Measurements from ENCODE around the gene VPS50.
A peak's percentile ranks its signal among the peaks of the same experiment; 100 is the strongest.
"Not testable (repeated sequence)": the region's sequence is repeated elsewhere in the genome, so short reads cannot be mapped to it uniquely, and the experiment has no call there.

VPS50 gene

DNA sequence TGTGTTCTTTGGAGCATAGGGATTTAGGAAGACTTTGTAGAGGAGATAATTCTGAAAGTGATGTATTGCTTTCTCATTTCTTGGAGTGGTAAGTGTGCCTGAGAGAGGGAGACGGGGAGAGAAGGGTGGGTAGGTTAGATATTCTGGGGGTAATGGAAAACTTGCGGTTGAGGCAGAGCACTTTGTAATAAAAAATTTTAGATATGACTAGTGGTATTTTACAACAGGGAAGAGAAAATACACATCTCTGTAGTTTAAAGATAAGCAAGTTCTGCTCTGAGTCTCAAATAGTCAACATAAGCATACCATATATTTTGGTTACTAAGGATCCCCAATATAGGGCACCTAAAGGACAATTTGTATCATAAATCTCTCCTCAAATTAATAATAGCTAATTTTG lies 6.6 kb downstream of the VPS50 start:
- no peak for DNase-seq (ENCODE audit: low read depth in 2 of 2)

DNA sequence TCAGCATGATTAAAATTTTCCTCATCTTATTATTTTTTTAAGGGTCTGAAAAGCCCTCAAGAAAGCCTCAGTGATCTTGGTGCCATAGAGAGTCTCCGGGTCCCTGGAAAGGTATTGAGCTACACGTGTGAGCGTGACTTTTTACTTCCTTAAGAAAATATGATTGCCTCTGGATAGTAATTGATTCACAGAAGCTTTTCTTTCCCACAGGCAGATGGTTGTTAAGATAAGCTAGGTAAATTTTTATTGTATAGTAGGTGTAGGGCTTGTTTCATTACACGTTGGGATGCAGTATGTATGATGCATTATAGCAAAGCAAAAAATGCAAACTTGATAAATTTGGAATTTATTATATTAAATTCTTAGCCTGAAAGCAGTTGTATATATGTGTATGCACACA lies 7.7 kb downstream of the VPS50 start:
- no peak for DNase-seq (ENCODE audit: low read depth in 2 of 2)

DNA sequence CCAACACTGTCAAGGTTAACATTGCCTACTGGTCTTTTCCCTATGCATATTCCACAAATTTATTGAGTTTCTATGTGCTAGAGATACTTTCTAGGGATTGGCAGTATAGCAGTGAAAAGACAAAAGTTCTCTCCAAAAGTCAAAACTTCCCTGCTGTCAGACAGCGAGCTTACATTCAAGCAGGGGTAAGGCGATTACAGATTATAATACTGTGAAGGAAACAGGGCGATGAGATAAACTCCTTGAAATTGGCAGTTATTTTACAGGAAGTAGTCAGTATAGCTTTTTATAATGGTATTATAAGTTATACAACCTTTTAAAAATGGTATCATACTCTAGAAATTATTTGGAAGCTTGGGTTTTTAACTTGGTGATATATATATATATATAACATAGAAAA lies 9.9 kb downstream of the VPS50 start:
- DNase-seq (ENCODE audit: low read depth in 2 of 2), result no peak

DNA sequence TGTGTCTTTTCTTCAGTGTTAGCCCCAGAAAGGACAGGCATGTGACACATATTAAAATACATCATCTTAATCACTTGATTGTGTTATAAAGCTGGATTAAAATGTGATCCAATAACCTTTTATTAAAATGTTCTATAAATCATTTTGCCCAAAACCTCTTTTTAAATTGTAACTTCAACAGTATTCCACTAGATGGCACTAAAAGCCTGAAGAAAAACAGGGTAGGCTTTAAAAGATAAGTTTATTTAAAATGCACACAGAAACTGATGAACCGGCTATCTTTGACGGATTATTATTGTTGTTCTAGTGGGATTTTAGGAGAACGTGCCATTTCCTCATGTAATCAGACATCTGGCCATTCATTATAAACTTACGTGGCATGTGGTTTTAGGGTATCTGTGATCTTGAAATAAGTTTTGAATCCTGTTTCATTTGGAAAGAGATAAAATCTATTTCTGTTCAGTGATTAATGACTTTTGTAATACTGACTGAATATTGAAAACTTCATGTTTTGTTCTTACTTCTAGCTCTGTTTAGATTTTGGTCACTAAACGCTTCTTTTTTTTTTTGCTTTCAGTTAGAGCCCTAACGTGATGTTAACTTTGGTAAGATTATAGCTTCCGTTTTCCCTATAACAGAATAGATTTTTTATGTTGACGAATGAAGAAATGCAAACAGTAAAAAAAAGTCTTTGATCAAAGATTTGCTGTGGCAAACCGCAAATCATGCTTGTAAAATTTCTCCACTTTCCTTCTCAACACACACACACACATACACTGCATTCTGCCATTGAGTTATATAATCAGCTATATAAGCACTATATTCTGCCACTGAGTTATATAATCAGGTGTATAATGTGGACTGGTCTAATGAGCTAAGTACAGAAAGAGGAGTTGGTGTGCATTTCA lies 13.6 kb downstream of the VPS50 start:
- DNase-seq (ENCODE audit: low read depth in 2 of 2), result no peak

DNA sequence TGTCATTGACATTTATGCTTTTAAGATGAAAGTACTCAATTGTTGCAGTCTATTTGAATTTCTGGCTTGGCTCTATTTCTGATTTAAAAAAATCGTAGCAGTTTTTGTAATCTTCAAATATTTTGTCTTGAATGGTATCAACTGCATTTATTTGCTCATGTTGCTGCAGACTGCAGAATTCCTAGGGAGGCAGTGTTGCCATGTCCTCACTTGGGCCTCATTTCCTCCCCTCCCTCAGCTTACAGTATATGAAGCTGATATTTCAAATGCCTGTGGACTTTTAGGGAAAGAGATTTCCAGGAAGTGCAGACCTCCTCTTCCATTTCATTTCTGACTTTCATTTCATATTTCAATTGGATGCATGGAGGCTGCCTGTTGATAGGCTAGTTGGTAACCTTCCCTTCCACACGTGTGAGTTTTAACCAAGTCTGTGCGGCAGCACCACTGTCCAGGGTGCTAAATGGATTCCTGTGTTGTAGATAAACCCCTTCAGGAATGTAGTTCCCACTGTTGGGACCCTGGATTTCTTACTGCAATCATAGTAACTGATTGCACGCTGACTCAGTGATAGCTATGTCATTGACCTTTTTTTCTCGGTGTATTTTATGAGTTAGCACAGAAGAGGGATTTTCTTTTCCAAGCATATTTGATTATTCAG lies 17.5 kb downstream of the VPS50 start:
- DNase-seq (ENCODE audit: low read depth in 2 of 2), result no peak

DNA sequence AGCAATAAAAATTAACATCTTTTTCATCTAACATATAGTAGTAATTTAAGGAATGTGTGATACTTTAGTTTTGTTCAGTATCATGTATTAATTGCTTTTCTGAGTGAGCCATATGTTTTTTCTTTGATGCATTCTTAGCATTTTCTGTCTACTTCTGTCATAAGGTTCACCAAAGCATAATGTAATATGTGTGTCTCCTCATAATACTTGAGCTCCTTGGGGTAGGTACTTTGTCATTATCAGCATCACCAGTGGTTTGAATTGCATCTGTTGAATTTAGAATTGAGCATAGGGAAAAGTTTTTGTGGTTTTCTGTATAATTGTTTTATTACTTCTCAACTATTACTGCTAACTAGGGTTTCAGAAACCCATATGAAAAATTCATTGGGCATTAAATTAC lies 26.5 kb downstream of the VPS50 start:
- peak in 1 of 2 experiments; percentile 36 for DNase-seq (ENCODE audit: low read depth in 2 of 2)

DNA sequence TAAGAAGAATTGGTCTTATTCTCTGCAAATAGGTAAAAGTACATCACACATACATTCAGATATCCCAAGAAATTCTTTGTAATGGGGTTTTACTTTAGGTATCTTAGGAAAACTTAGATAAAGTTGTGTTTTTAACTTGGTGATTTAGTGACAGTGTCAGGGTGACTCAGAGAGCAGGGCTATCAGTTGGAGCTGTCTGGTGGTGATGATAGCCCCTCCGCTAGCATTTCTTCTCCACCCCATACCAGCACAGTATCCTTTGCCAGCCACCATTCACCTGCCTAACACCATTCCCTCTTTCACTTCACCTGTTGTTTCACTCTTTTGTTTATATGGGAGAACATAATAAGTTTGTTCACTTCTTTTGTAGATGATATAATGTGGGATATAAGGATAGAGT lies 30.4 kb downstream of the VPS50 start:
- no peak for DNase-seq (ENCODE audit: low read depth in 2 of 2)

DNA sequence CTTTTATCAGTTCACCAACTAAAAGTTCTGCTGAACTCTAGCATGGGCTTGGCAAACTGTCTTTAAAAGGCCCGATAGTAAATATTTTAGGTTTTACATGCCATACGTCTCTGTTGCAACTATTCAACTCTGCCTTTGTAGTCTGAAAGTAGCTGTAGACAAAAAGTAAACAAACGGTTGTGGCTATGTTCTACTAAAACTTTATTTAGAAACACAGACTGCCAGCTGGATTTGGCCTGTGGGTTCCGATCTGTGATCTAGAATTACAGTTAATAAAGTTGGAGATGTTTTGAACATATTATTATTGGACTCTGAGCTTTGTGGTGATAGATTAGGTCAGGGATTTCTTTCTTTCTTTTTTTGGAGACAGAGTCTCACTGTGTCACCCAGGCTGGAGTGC lies 33.1 kb downstream of the VPS50 start:
- DNase-seq (ENCODE audit: low read depth in 2 of 2), result no peak

DNA sequence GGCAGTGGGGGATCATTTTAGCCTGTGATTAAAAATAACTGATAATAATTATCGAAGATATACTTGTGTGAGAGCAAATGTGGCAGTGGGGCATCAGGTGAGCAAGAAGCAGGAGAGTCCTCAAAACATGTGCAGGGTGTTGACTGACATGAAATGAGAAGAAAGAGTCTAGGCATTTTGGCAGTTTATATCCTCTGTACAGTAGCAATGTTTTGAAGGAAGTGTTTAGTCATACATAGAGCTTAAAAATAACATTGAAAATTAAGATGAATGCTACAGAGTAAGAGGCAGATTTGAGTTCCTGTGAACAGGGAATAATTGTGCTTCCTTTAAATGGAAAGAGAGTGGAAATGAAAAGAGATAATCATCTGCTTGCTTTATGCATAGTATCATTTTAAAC lies 47.4 kb downstream of the VPS50 start:
- no peak for DNase-seq (ENCODE audit: low read depth in 2 of 2)

DNA sequence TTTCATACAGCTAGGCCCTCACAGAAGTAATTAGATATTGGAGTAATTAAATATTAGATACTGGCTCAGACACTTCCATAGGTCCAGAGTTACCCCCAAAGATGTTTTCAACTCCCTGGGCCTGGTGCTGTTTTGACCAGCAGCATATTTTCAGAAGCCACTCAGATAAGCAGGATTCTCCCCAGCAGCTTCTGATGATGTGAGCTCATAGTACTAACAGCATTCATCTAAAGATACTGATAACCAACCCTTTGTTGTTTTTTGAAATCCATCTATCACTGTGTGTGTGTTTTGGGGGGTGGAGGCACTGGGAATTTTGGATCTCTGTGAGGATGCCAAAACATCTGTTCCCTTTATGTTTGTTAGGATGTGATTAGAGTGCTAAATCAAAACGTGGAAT lies 52.7 kb downstream of the VPS50 start:
- DNase-seq (ENCODE audit: low read depth in 2 of 2), result no peak

DNA sequence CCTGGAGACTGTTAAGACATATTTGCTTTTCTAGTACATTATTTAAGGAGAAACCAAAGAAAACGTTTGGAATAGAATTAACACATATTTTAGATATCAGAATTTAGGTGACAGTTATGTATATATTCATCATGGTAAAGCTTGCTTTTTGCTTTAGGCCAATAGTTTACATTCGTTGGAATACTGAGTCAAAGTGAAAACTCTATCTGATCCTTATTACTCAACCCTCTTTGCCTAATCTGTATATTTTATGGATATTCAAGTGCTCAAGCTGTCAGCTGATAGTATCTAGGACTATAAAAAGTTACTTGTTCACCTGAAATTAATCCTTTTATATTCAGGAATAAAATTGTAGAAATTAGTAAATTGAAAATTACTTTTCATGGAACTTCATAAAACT lies 61.1 kb downstream of the VPS50 start:
- DNase-seq (ENCODE audit: low read depth in 2 of 2), result no peak

DNA sequence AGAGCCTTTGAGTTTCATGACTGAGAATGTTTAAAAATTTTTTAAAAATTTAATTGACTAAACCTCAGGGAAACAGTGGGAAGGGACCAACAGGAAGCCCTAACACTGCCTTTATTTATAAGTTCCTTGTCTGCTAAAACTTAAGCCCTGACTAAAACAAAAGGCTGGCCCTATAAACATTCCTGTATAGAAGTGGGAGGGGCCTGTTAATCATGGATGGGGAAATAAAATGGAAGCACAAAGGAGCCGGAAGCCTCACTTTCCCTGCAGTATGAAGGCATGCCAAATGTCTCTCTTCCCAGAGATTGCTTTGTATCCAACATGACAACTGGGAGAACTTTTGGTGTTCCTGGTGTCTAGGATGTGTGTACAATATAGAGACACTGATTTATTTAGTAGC lies 66.0 kb downstream of the VPS50 start:
- no peak for DNase-seq (ENCODE audit: low read depth in 2 of 2)

DNA sequence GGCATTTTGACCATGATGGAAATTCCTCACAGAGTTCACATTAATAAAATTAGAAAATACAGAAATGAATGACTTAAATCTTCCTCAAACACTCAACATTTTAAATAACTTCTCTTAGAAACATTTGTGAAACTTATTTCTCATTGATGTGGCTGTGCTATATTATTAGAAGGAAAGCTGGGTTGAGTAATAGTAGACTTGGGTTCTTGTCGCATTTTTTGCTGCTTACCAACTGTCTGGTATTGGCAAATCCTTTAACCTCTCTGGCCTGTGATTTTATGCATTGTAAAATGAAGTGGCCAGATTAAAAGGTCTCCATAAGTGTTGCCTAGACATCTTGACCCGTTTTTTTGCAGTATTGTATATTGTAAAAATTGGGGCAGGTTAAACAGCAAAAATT lies 66.5 kb downstream of the VPS50 start:
- no peak for DNase-seq (ENCODE audit: low read depth in 2 of 2)

DNA sequence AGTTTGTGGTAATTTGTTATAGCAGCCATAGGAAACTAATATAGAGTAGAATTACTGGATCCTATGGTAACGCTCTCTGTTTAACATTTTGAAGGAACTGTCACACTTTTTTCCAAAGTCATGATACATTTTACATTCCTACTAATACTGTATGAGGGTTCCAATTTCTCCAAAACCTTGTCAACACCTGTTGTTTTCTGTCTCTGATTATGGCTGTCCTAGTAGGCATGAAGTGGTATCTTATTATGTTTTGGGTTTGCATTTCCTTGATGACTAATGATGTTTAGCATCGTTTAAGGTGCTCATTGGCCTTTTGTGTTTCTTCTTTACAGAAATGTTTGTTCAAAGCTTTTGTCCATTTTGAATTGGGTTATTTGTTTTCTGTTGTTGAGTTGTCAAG lies 69.6 kb downstream of the VPS50 start:
- no peak for DNase-seq (ENCODE audit: low read depth in 2 of 2)

DNA sequence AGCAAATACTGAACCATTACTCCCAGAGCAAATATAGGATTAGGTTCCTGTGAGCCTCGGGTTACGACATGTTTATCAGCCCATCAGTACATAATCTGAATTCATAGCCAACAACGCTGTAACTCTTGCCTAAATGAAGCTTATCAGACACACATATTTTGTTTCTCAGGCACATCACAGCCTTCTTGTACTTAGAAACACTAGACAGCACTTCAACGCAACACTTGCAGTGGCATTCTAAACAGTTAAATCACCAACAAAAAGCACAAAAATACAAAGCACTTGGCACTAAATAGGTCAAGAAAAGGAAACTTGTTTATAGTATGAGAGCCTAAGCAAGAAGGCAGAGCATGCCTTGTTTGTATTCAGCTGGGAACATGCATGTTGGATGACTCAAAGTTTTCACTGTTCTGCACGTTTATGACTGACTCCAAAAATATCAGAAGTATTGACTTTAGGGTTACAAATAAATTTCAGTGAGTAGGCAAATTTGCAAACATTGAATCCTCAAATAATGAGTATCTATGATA lies 75.0 kb downstream of the VPS50 start:
- peak; percentile 26 to 37 for DNase-seq (ENCODE audit: low read depth in 2 of 2)

DNA sequence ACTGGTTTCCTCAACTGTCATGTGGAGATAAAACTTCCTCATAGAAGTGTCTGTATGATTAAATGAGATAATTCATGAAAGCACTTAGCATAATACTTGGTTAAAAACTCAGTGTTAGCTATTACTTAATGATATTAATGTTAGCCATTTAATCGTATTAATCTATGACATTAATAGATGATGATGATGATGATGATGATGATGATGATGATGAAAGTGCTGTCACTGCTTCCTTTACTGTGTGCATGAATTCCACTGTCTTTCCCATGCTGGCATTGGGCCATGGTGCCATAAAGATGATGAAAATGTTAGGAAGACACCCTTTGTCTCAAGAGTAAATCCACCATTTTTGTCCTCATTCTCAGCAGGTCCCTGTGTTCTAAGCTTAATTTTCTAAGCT lies 75.8 kb downstream of the VPS50 start:
- DNase-seq (ENCODE audit: low read depth in 2 of 2), result no peak

DNA sequence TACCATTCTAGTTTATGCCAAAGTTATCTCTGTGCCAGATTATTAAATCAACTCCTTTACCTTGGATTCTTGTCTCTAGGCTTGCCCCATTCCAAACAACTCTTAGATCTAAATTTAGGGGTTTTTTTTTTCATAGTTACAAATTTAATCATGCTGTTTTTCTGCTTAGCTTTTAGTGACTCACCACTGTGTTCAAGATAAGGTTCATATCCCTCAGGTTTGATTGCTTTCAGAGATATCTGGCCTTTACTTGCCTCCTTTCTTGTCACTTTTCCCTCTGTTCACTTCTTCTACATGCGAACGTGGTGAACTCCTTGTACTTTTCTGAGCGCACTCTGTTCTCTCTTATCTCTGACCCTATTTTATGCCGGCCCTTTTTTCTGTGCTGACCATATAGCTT lies 78.2 kb downstream of the VPS50 start:
- no peak for DNase-seq (ENCODE audit: low read depth in 2 of 2)

DNA sequence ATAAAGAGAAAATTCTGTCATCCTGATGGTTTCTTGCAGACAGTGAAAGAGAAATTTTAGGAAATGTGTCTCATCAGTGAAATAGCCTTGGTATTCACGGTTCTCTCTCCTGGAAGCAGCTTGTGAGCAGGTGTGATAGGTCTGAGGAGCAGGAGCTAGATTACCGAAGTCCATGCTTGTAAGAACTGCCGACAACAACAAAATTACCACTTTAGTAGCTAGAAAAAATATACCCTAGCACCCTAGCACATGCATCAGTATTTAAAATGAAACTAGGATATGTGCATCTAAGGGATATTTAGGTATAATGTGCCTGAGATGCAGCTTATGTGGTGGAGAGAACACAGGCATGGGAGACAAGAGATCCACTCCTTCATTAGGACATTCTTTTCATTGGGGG lies 82.3 kb downstream of the VPS50 start:
- no peak for DNase-seq (ENCODE audit: low read depth in 2 of 2)

DNA sequence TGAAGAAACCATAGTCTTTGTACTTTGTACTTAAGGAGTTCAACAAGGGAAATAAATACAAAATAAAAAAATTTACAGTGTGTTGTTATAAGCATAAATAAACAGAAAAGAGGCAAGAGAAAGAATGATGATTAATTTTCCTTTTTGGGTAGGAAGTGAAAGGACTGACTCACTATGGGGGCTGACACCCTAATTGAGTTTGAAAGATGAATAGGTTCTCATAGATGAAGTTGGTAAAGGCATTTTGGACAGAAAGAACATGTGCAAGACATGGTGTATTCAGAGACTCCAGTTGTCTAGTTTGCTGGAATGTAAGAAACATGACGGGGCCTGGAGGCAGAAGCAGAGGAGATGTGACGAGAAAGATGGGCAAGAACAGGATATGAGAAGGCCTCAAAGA lies 83.7 kb downstream of the VPS50 start:
- DNase-seq (ENCODE audit: low read depth in 2 of 2), result no peak

DNA sequence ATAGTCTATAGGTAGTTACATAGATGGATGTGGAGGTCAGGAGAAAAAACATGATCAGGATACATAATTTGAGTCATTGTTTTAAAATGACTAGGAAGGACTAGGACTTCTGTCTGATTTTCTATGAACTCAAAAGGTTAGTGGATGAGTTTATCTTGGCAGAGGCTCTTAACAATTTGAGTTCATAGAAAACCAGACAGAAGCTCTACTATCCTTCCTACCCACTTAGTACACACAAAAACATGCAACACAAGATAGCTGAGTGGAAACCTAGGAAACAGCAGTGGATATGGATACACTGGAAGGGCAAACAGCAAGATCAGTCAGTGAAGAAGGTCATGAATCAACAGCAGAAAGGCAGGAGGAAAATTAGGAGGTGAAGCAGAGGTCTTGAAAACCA lies 84.6 kb downstream of the VPS50 start:
- DNase-seq (ENCODE audit: low read depth in 2 of 2), result no peak

DNA sequence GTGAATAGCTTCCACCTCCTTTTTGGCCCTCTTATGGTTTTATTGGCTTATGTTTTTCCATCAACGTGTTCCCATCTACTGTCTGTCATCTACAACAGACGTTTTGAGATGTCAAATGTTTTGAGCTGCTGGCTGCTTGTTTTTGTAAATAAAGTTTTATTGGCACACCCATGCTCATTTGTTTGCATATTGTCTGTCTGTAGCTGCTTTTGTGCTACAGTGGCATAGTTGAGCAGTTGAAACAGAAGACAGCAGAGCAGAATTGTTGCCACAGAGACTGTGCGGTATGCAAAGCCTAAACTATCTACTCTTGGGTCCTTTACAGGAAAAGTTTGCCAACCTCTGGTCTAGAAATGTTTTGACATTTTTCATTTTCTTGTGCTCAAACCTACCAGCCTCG lies 88.7 kb downstream of the VPS50 start:
- no peak for DNase-seq (ENCODE audit: low read depth in 2 of 2)

DNA sequence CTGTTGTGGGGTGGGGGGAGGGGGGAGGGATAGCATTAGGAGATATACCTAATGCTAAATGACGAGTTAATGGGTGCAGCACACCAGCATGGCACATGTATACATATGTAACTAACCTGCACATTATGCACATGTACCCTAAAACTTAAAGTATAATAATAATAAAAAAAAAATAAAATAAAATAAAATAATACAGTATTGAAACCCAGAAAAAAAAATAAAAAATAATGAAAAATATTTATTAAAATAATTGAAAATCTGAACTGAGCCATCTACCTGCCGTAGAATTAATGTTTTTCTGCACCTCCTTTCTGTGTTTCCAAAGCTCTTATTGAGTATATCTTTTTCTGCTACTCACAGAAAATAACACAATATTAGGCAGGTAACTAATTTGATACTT lies 94.1 kb downstream of the VPS50 start:
- not testable (repeated sequence) for DNase-seq (ENCODE audit: low read depth in 2 of 2)

DNA sequence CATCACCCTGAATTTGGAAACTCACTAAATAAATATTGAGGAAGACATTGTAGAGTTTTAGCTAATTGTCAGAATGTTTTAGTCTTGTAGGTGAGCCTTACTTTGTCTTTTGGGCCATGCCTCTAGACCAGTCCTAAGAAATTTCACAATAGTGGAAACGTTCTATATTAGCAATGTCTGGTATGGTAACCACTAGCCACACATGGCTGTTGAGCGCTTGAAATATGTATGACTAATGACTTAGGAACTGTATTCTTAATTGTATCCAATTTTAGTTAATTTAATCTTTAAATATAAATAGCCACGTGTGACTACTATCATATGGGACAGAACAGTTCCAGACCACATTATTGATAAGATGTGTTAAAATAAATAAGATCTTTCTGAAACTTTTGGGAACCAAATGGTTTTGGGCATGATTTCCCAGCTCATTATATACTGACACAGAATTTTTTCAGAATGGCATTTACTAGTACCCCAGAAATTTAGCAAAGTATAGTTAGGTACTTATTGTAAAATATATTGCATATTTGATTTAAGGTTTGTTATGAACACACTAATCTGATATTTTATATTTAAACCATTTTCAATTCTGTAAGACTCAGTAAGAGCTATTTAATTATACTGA lies 95.0 kb downstream of the VPS50 start:
- DNase-seq (ENCODE audit: low read depth in 2 of 2), result peak; percentile 86 to 87

All from fibroblast of skin of left biceps (primary cell).